HFFc6 (cell line): ENCODE results near the gene EPHA10. TPM values are rescaled to one million over a fixed set of nuclear protein-coding genes. Genes with fewer than 3 reads are reported as not detected.
"Not testable (repeated sequence)": the region's sequence is repeated elsewhere in the genome, so short reads cannot be mapped to it uniquely, and the experiment has no call there.

Experiments
- DNase-seq: peaks from one replicate; pipeline ENCODE4 v3.0.0-alpha.2; 2018
- H3K27ac Mint-ChIP-seq: 2 replicates; pipeline ENCODE4 v1.8.0; 2020; ENCODE audit warnings: mild to moderate bottlenecking, mixed read lengths
- H3K27me3 Mint-ChIP-seq: 2 replicates; pipeline ENCODE4 v1.8.0; 2021; ENCODE audit warnings: mild to moderate bottlenecking, moderate library complexity, mixed read lengths; ENCODE audit not compliant: insufficient read depth
- H3K36me3 Mint-ChIP-seq: 2 replicates; pipeline ENCODE4 v1.8.0; 2021; ENCODE audit warnings: low read depth, mixed read lengths
- H3K4me1 Mint-ChIP-seq: 2 replicates; pipeline ENCODE4 v1.8.0; 2020; ENCODE audit warnings: low read depth, mixed read lengths
- H3K4me3 Mint-ChIP-seq: 2 replicates; pipeline ENCODE4 v1.8.0; 2020; ENCODE audit warnings: mild to moderate bottlenecking, moderate library complexity, mixed read lengths
- H3K9me3 Mint-ChIP-seq: 2 replicates; pipeline ENCODE4 v1.8.0; 2020; ENCODE audit warnings: mild to moderate bottlenecking, mixed read lengths
- total RNA-seq, 6 experiments: library from RNA; stranded (reverse); fragmentation: NEBNext Ultra II Directional; extraction: Animal tissue kit (Norgen Biotek cat#: 25700); gene quantifications; 2 replicates in 1 of 6; 3 replicates in 5 of 6; pipeline ENCODE4 v1.2.3, GENCODE V29; 2021
- TF ChIP-seq, protein P1 (sequence below): fragments of 200-600 bp; sonication (generic); IDR thresholded peaks from 2 replicates; pipeline ENCODE4 v1.5.0; 2021; ENCODE audit warnings: antibody characterized with exemption, mild to moderate bottlenecking

The EPHA10 gene
- total RNA-seq, 6 experiments from 2014 or later = not detected

- H3K4me3 Mint-ChIP-seq = no peak overlapping the region
These were observed 13.7 kb upstream of the EPHA10 start for GRCh38 chr1:37778654-37779053.

DNA sequence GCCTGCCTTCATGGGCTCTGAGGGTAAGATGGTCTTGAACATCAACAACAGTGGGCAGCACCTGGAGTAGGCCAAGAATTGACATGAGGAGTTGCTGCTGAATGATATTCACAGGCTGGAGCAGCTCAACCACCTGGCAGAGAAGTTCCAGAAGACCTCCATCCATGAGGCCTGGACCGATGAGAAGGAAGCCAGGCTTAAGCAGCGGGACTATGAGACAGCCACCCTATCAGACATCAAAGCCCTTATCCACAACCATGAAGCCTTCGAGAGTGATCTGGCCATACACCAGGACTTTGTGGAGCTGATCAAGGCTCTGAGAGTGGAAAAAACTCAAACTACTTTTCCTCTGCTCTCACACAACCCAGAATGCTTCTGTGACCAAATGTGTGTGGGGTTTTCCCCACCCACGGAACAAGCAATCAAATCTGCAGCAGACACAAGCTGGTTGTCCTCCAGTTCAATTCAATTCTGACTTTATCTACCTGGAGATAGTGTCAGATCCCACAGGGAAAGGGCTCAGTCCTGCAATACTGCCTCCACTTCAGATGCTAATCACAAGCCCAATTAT lies 12.1 kb upstream of the EPHA10 start:
- peaks cover 27% of the 10 kb centered on the region for H3K27me3 Mint-ChIP-seq

More at GRCh38 chr1:37778654-37779053, 13.7 kb upstream of the EPHA10 start:
- no peaks in the 10 kb centered on the region for H3K4me1 Mint-ChIP-seq
- peaks cover 20% of the 10 kb centered on the region for H3K27me3 Mint-ChIP-seq
- H3K27ac Mint-ChIP-seq = no peak overlapping the region
- no peaks in the 10 kb centered on the region for H3K36me3 Mint-ChIP-seq
- peaks cover 6% of the 10 kb centered on the region; the same call in 1 of the 2 replicates for H3K9me3 Mint-ChIP-seq
- TF ChIP-seq, protein P1, sequence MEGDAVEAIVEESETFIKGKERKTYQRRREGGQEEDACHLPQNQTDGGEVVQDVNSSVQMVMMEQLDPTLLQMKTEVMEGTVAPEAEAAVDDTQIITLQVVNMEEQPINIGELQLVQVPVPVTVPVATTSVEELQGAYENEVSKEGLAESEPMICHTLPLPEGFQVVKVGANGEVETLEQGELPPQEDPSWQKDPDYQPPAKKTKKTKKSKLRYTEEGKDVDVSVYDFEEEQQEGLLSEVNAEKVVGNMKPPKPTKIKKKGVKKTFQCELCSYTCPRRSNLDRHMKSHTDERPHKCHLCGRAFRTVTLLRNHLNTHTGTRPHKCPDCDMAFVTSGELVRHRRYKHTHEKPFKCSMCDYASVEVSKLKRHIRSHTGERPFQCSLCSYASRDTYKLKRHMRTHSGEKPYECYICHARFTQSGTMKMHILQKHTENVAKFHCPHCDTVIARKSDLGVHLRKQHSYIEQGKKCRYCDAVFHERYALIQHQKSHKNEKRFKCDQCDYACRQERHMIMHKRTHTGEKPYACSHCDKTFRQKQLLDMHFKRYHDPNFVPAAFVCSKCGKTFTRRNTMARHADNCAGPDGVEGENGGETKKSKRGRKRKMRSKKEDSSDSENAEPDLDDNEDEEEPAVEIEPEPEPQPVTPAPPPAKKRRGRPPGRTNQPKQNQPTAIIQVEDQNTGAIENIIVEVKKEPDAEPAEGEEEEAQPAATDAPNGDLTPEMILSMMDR = no peak
- DNase-seq = no peak

GRCh38 chr1:37771440-37771839 lies 6.5 kb upstream of the EPHA10 start:
- H3K36me3 Mint-ChIP-seq, H3K4me1 Mint-ChIP-seq, H3K27ac Mint-ChIP-seq, H3K4me3 Mint-ChIP-seq, DNase-seq: not testable (repeated sequence)
- peaks cover 13% of the 10 kb centered on the region; the same call in 1 of the 2 replicates for H3K9me3 Mint-ChIP-seq
- H3K27me3 Mint-ChIP-seq = peaks cover 20% of the 10 kb centered on the region

More for the DNA sequence above, 12.1 kb upstream of the EPHA10 start:
- Mint-ChIP-seq H3K27ac (no peak overlapping the region), H3K36me3 (no peaks in the 10 kb centered on the region), H3K4me3 (no peak overlapping the region), H3K9me3 (peaks cover 13% of the 10 kb centered on the region; the same call in 1 of the 2 replicates), H3K4me1 (no peaks in the 10 kb centered on the region)
- DNase-seq = no peak
- TF ChIP-seq, protein P1 = no peak

GRCh38 chr1:37767488-37767887 lies 2.6 kb upstream of the EPHA10 start:
- no peaks in the 10 kb centered on the region for H3K36me3 Mint-ChIP-seq
- TF ChIP-seq, protein P1 = no peak
- H3K27me3 Mint-ChIP-seq = peaks cover 30% of the 10 kb centered on the region
- no peak overlapping the region for H3K4me3 Mint-ChIP-seq
- H3K4me1 Mint-ChIP-seq = 0 out of 2 replicates have a peak, but pooled peaks cover 5% of the 10 kb centered on the region
- H3K9me3 Mint-ChIP-seq = no peaks in the 10 kb centered on the region
- H3K27ac Mint-ChIP-seq = no peak overlapping the region
- DNase-seq = no peak

- Mint-ChIP-seq H3K4me3 (no peak overlapping the region), H3K36me3 (no peaks in the 10 kb centered on the region), H3K4me1 (0 out of 2 replicates have a peak, but pooled peaks cover 5% of the 10 kb centered on the region), H3K9me3 (no peaks in the 10 kb centered on the region), H3K27me3 (peaks cover 32% of the 10 kb centered on the region), H3K27ac (no peak overlapping the region)
- no peak for DNase-seq
- TF ChIP-seq, protein P1 = no peak
These were observed 1.2 kb upstream of the EPHA10 start for GRCh38 chr1:37765916-37766664.

- Mint-ChIP-seq H3K9me3 (no peaks in the 10 kb centered on the region), H3K4me1 (0 out of 2 replicates have a peak, but pooled peaks cover 5% of the 10 kb centered on the region), H3K27me3 (peaks cover 32% of the 10 kb centered on the region), H3K36me3 (no peaks in the 10 kb centered on the region), H3K27ac (no peak overlapping the region), H3K4me3 (no peak overlapping the region)
- TF ChIP-seq, protein P1 = no peak
- DNase-seq = no peak
These were observed 500 bp downstream of the EPHA10 start for GRCh38 chr1:37764414-37764825.
